WTC11 (cell line): ENCODE data around the gene PRKACA. TPM values are rescaled to one million over a fixed set of nuclear protein-coding genes. Genes with fewer than 3 reads are reported as not detected.

Experiments
- ATAC-seq: fragments of 200-7000 bp; cut with Tn5 transposase; 2 replicates; pipeline ENCODE4 v1.10.0; 2021; ENCODE audit warnings: mild to moderate bottlenecking, moderate library complexity
- CTCF ChIA-PET: fragments of 300-600 bp; sonication (Branson Sonifier 250); formaldehyde crosslinking; loops from one replicate; lab custom pipeline; 2021; ENCODE audit warnings: antibody characterized with exemption; lab: Charles Lee
- POLR2A ChIA-PET: fragments of 350-600 bp; sonication (Branson Sonifier 250); formaldehyde crosslinking; loops from one replicate; lab custom pipeline; 2021; ENCODE audit warnings: antibody characterized with exemption; lab: Charles Lee
- DNase-seq: peaks from one replicate; pipeline ENCODE4 v3.0.0; 2021; ENCODE audit warnings: low spot score
- H3K27ac Mint-ChIP-seq: 2 replicates; pipeline ENCODE4 v1.8.0; 2021; ENCODE audit warnings: mixed read lengths
- H3K27me3 Mint-ChIP-seq: 2 replicates; pipeline ENCODE4 v1.8.0; 2021; ENCODE audit warnings: low read depth, mild to moderate bottlenecking, moderate library complexity, mixed read lengths
- H3K36me3 Mint-ChIP-seq: 2 replicates; pipeline ENCODE4 v1.8.0; 2021; ENCODE audit warnings: mixed read lengths
- H3K4me1 Mint-ChIP-seq: 2 replicates; pipeline ENCODE4 v1.8.0; 2022; ENCODE audit warnings: mixed read lengths
- H3K4me3 Mint-ChIP-seq: 2 replicates; pipeline ENCODE4 v1.8.0; 2021; ENCODE audit warnings: mild to moderate bottlenecking, moderate library complexity, mixed read lengths
- H3K9me3 Mint-ChIP-seq: 2 replicates; pipeline ENCODE4 v1.8.0; 2021; ENCODE audit warnings: mixed read lengths
- AFF4 ChIP-seq: sonication (generic); formaldehyde crosslinking; IDR thresholded peaks from 2 replicates; pipeline ENCODE4 v1.8.1; 2023; ENCODE audit warnings: mild to moderate bottlenecking, missing genetic modification reagents, borderline replicate concordance
- ATF1 ChIP-seq: sonication (generic); formaldehyde crosslinking; IDR thresholded peaks from 2 replicates; pipeline ENCODE4 v1.8.1; 2023; ENCODE audit warnings: mild to moderate bottlenecking, moderate library complexity, missing genetic modification reagents
- E2F5 ChIP-seq: sonication (generic); formaldehyde crosslinking; IDR thresholded peaks from 2 replicates; pipeline ENCODE4 v1.8.1; 2022; ENCODE audit warnings: mild to moderate bottlenecking, moderate library complexity, missing genetic modification reagents
- ERG ChIP-seq: fragments of 250-450 bp; sonication (Bioruptor Pico); IDR thresholded peaks from 2 replicates; pipeline ENCODE4 v1.8.0; 2021; ENCODE audit warnings: mild to moderate bottlenecking
- FOXP1 ChIP-seq: sonication (generic); formaldehyde crosslinking; IDR thresholded peaks from 2 replicates; pipeline ENCODE4 v1.8.0; 2022; ENCODE audit warnings: missing genetic modification reagents, mild to moderate bottlenecking, moderate library complexity, borderline replicate concordance
- GRHL2 ChIP-seq: fragments of 250-450 bp; sonication (Bioruptor Pico); IDR thresholded peaks from 2 replicates; pipeline ENCODE4 v1.8.0; 2022; ENCODE audit warnings: mild to moderate bottlenecking, moderate library complexity; ENCODE audit not compliant: insufficient replicate concordance, severe bottlenecking
- HMGXB4 ChIP-seq: sonication (generic); formaldehyde crosslinking; IDR thresholded peaks from 2 replicates; pipeline ENCODE4 v1.8.1; 2023; ENCODE audit warnings: mild to moderate bottlenecking, moderate library complexity, missing genetic modification reagents
- KAT7 ChIP-seq: sonication (generic); formaldehyde crosslinking; IDR thresholded peaks from 2 replicates; pipeline ENCODE4 v1.8.1; 2023; ENCODE audit warnings: missing genetic modification reagents, mild to moderate bottlenecking, borderline replicate concordance
- NFYB ChIP-seq: sonication (generic); formaldehyde crosslinking; conservative IDR thresholded peaks from 2 replicates; pipeline ENCODE4 v1.8.0; 2022; ENCODE audit warnings: low read depth, missing genetic modification reagents
- NR1H2 ChIP-seq: sonication (generic); formaldehyde crosslinking; IDR thresholded peaks from 2 replicates; pipeline ENCODE4 v1.9.0; 2021; ENCODE audit warnings: mild to moderate bottlenecking, moderate library complexity, missing genetic modification reagents
- PREB ChIP-seq: sonication (generic); formaldehyde crosslinking; IDR thresholded peaks from 2 replicates; pipeline ENCODE4 v1.8.1; 2022; ENCODE audit warnings: mild to moderate bottlenecking, missing genetic modification reagents, moderate library complexity, borderline replicate concordance
- RELA ChIP-seq: sonication (generic); formaldehyde crosslinking; IDR thresholded peaks from 2 replicates; pipeline ENCODE4 v1.8.1; 2022; ENCODE audit warnings: missing genetic modification reagents, mild to moderate bottlenecking, borderline replicate concordance
- SP1 ChIP-seq: sonication (generic); formaldehyde crosslinking; conservative IDR thresholded peaks from 2 replicates; pipeline ENCODE4 v1.8.1; 2022; ENCODE audit warnings: missing genetic modification reagents
- ZBTB21 ChIP-seq: sonication (generic); formaldehyde crosslinking; IDR thresholded peaks from 2 replicates; pipeline ENCODE4 v1.8.1; 2023; ENCODE audit warnings: mild to moderate bottlenecking, missing genetic modification reagents, borderline replicate concordance
- total RNA-seq: library from RNA; stranded (reverse); gene quantifications from 3 replicates; pipeline ENCODE4 v1.2.3, GENCODE V29; 2021
- TF ChIP-seq, protein P1 (sequence below): fragments of 250-450 bp; sonication (Bioruptor Pico); IDR thresholded peaks from 2 replicates; pipeline ENCODE4 v2.1.2; 2022; ENCODE audit warnings: mild to moderate bottlenecking, moderate library complexity
- TF ChIP-seq, protein P2 (sequence below): sonication (generic); formaldehyde crosslinking; conservative IDR thresholded peaks from 2 replicates; pipeline ENCODE4 v1.8.1; 2023; ENCODE audit warnings: mild to moderate bottlenecking, low read depth, missing genetic modification reagents, moderate library complexity

Gene PRKACA
- total RNA-seq, 1 experiment from 2014 or later, result 37.8 TPM

- TF ChIP-seq ERG, result no peak
- TF ChIP-seq FOXP1 (CRISPR knock-in tag), result peak; percentile 41; the same call in 1 of the 2 replicates
- TF ChIP-seq RELA (CRISPR knock-in tag), result no peak
- TF ChIP-seq HMGXB4 (CRISPR knock-in tag), result peak; percentile 38; the same call in 1 of the 2 replicates
- TF ChIP-seq, all 79 proteins: peak for 7
Measured at GRCh38 chr19:14091081-14091812, 26.3 kb downstream of the PRKACA start (continued).

DNA sequence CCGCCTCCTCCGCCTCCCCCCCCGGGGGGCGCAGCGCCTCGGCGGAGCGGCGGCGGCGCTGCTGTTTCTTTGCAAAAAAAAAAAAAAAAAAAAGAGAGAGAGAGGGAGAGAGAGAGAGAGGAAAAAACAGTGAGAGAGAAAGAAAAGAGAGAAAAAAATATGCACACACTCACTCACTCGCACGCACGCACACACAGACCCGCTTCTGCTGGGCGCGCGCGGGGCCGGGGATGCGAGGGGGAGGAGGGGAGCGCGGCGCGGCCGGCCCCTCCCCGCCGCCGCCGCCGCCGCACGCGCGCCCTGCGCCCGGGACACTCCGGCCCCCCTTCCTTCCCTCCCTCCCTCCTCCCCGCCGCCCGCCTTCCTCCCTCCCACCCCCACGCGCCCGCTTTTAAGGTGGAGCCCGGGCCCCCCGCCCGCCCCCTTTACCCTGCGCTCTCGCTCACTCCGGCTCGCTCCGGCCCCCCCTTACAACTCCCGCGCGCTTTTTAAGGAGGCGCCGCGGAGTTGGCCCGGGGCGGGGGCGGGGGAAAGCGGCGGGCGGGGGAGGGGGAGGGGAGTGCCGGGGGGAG lies 27.0 kb downstream of the PRKACA start, which contains the start of gene SAMD1:
TSS of gene SAMD1 (minus strand) at position 243 of the 572 bp plus-strand sequence.
- ATAC-seq (peak; percentile 24), DNase-seq (peak; percentile 81)
- Mint-ChIP-seq H3K4me3 (peak within 1 kb of the TSS; percentile 95), H3K9me3 (peaks cover 13% of the 10 kb centered on the region), H3K27ac (peak within 1 kb of the TSS; percentile 94; the same call in 1 of the 2 replicates), H3K27me3 (peaks cover 30% of the 10 kb centered on the region), H3K36me3 (peaks cover 30% of the 10 kb centered on the region), H3K4me1 (peaks cover 13% of the 10 kb centered on the region)
- CTCF ChIA-PET, result interaction anchor here (1.0 to 1.7 kb wide), 9 partner anchors 13 to 325 kb away, joined by 3 to 12 read pairs (median 4); partner anchors contain the start of genes ASF1B and MISP3
- POLR2A ChIA-PET, result interaction anchor here (0.6 kb wide), 1 partner anchor 12 kb away, joined by 3 read pairs; no protein-coding TSS in a partner anchor
- TF ChIP-seq ZBTB21, result no peak
- TF ChIP-seq NFYB, result no peak
- TF ChIP-seq E2F5 (CRISPR knock-in tag), result no peak
- TF ChIP-seq, protein P1, sequence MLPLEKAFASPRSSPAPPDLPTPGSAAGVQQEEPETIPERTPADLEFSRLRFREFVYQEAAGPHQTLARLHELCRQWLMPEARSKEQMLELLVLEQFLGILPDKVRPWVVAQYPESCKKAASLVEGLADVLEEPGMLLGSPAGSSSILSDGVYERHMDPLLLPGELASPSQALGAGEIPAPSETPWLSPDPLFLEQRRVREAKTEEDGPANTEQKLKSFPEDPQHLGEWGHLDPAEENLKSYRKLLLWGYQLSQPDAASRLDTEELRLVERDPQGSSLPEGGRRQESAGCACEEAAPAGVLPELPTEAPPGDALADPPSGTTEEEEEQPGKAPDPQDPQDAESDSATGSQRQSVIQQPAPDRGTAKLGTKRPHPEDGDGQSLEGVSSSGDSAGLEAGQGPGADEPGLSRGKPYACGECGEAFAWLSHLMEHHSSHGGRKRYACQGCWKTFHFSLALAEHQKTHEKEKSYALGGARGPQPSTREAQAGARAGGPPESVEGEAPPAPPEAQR (CRISPR knock-in tag), result no peak
- no peak for TF ChIP-seq RELA (CRISPR knock-in tag)
- no peak for TF ChIP-seq NR1H2 (CRISPR knock-in tag)
- no peak for TF ChIP-seq ATF1 (CRISPR knock-in tag)
- TF ChIP-seq HMGXB4 (CRISPR knock-in tag), result no peak
- TF ChIP-seq KAT7 (CRISPR knock-in tag), result no peak
- no peak for TF ChIP-seq AFF4 (CRISPR knock-in tag)
- no peak for TF ChIP-seq GRHL2 (CRISPR knock-in tag)
- TF ChIP-seq PREB, result no peak
- TF ChIP-seq, protein P2, sequence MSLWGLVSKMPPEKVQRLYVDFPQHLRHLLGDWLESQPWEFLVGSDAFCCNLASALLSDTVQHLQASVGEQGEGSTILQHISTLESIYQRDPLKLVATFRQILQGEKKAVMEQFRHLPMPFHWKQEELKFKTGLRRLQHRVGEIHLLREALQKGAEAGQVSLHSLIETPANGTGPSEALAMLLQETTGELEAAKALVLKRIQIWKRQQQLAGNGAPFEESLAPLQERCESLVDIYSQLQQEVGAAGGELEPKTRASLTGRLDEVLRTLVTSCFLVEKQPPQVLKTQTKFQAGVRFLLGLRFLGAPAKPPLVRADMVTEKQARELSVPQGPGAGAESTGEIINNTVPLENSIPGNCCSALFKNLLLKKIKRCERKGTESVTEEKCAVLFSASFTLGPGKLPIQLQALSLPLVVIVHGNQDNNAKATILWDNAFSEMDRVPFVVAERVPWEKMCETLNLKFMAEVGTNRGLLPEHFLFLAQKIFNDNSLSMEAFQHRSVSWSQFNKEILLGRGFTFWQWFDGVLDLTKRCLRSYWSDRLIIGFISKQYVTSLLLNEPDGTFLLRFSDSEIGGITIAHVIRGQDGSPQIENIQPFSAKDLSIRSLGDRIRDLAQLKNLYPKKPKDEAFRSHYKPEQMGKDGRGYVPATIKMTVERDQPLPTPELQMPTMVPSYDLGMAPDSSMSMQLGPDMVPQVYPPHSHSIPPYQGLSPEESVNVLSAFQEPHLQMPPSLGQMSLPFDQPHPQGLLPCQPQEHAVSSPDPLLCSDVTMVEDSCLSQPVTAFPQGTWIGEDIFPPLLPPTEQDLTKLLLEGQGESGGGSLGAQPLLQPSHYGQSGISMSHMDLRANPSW, result no peak
- no peak for TF ChIP-seq SP1
